ENCODE measurements around the gene DYNC1H1.

The DYNC1H1 gene

GRCh38 chr14:102019006-102019540, 54.7 kb downstream of the DYNC1H1 start:
- Histone ChIP-seq H3K27ac (ENCODE audit: low read depth, low read length) (no peak overlapping the region), H3K4me3 (ENCODE audit: low read depth, low read length) (no peak overlapping the region)

GRCh38 chr14:102020058-102020971, 55.9 kb downstream of the DYNC1H1 start:
- Histone ChIP-seq H3K36me3 (ENCODE audit: control insufficient read depth, insufficient read depth, low read length) (peaks cover 94% of the 10 kb centered on the region), H3K9ac (ENCODE audit: low read depth, low read length) (no peak overlapping the region)

More at GRCh38 chr14:102019006-102019540, 54.7 kb downstream of the DYNC1H1 start:
- Histone ChIP-seq H3K27me3 (ENCODE audit: control insufficient read depth, insufficient read depth, low read length) (no peaks in the 10 kb centered on the region), H3K4me1 (ENCODE audit: control insufficient read depth, insufficient read depth, low read length) (no peaks in the 10 kb centered on the region), H3K9ac (ENCODE audit: low read depth, low read length) (no peak overlapping the region), H3K9me3 (ENCODE audit: control insufficient read depth, insufficient read depth, low read length) (no peaks in the 10 kb centered on the region), H3K36me3 (ENCODE audit: control insufficient read depth, insufficient read depth, low read length) (peaks cover 96% of the 10 kb centered on the region)

GRCh38 chr14:102026934-102027333, 62.6 kb downstream of the DYNC1H1 start:
- Histone ChIP-seq H3K27me3 (ENCODE audit: control insufficient read depth, insufficient read depth, low read length) (no peaks in the 10 kb centered on the region), H3K4me3 (ENCODE audit: low read depth, low read length) (no peak overlapping the region), H3K36me3 (ENCODE audit: control insufficient read depth, insufficient read depth, low read length) (peaks cover 94% of the 10 kb centered on the region), H3K9me3 (ENCODE audit: control insufficient read depth, insufficient read depth, low read length) (no peaks in the 10 kb centered on the region), H3K4me1 (ENCODE audit: control insufficient read depth, insufficient read depth, low read length) (no peaks in the 10 kb centered on the region), H3K9ac (ENCODE audit: low read depth, low read length) (no peak overlapping the region), H3K27ac (ENCODE audit: low read depth, low read length) (no peak overlapping the region)

More at GRCh38 chr14:102020058-102020971, 55.9 kb downstream of the DYNC1H1 start:
- Histone ChIP-seq H3K27ac (ENCODE audit: low read depth, low read length) (no peak overlapping the region), H3K9me3 (ENCODE audit: control insufficient read depth, insufficient read depth, low read length) (no peaks in the 10 kb centered on the region), H3K27me3 (ENCODE audit: control insufficient read depth, insufficient read depth, low read length) (no peaks in the 10 kb centered on the region), H3K4me1 (ENCODE audit: control insufficient read depth, insufficient read depth, low read length) (no peaks in the 10 kb centered on the region), H3K4me3 (ENCODE audit: low read depth, low read length) (no peak overlapping the region)

- Histone ChIP-seq H3K36me3 (ENCODE audit: control insufficient read depth, insufficient read depth, low read length) (peaks cover 95% of the 10 kb centered on the region), H3K27ac (ENCODE audit: low read depth, low read length) (no peak overlapping the region), H3K9me3 (ENCODE audit: control insufficient read depth, insufficient read depth, low read length) (no peaks in the 10 kb centered on the region), H3K4me1 (ENCODE audit: control insufficient read depth, insufficient read depth, low read length) (no peaks in the 10 kb centered on the region), H3K9ac (ENCODE audit: low read depth, low read length) (no peak overlapping the region), H3K4me3 (ENCODE audit: low read depth, low read length) (no peak overlapping the region), H3K27me3 (ENCODE audit: control insufficient read depth, insufficient read depth, low read length) (no peaks in the 10 kb centered on the region)
These were observed 63.6 kb downstream of the DYNC1H1 start for GRCh38 chr14:102027951-102028350.

GRCh38 chr14:102028733-102029132, 64.4 kb downstream of the DYNC1H1 start:
- Histone ChIP-seq H3K9me3 (ENCODE audit: control insufficient read depth, insufficient read depth, low read length) (no peaks in the 10 kb centered on the region), H3K27ac (ENCODE audit: low read depth, low read length) (no peak overlapping the region), H3K27me3 (ENCODE audit: control insufficient read depth, insufficient read depth, low read length) (no peaks in the 10 kb centered on the region), H3K4me1 (ENCODE audit: control insufficient read depth, insufficient read depth, low read length) (no peaks in the 10 kb centered on the region), H3K36me3 (ENCODE audit: control insufficient read depth, insufficient read depth, low read length) (peaks cover 95% of the 10 kb centered on the region), H3K9ac (ENCODE audit: low read depth, low read length) (no peak overlapping the region), H3K4me3 (ENCODE audit: low read depth, low read length) (no peak overlapping the region)

- Histone ChIP-seq H3K27me3 (ENCODE audit: control insufficient read depth, insufficient read depth, low read length) (no peaks in the 10 kb centered on the region), H3K9me3 (ENCODE audit: control insufficient read depth, insufficient read depth, low read length) (no peaks in the 10 kb centered on the region), H3K4me1 (ENCODE audit: control insufficient read depth, insufficient read depth, low read length) (no peaks in the 10 kb centered on the region), H3K9ac (ENCODE audit: low read depth, low read length) (no peak overlapping the region), H3K4me3 (ENCODE audit: low read depth, low read length) (no peak overlapping the region), H3K36me3 (ENCODE audit: control insufficient read depth, insufficient read depth, low read length) (peaks cover 94% of the 10 kb centered on the region), H3K27ac (ENCODE audit: low read depth, low read length) (no peak overlapping the region)
These were observed 65.6 kb downstream of the DYNC1H1 start for GRCh38 chr14:102029956-102030355.

- Histone ChIP-seq H3K27ac (ENCODE audit: low read depth, low read length) (no peak overlapping the region), H3K27me3 (ENCODE audit: control insufficient read depth, insufficient read depth, low read length) (no peaks in the 10 kb centered on the region), H3K4me3 (ENCODE audit: low read depth, low read length) (no peak overlapping the region), H3K4me1 (ENCODE audit: control insufficient read depth, insufficient read depth, low read length) (no peaks in the 10 kb centered on the region), H3K36me3 (ENCODE audit: control insufficient read depth, insufficient read depth, low read length) (peaks cover 95% of the 10 kb centered on the region), H3K9ac (ENCODE audit: low read depth, low read length) (no peak overlapping the region), H3K9me3 (ENCODE audit: control insufficient read depth, insufficient read depth, low read length) (no peaks in the 10 kb centered on the region)
These were observed 68.9 kb downstream of the DYNC1H1 start for GRCh38 chr14:102033241-102033640.

- H3K9me3 ChIP-seq (ENCODE audit: control insufficient read depth, insufficient read depth, low read length) = no peaks in the 10 kb centered on the region
- H3K9ac ChIP-seq (ENCODE audit: low read depth, low read length) = no peak overlapping the region
- H3K27ac ChIP-seq (ENCODE audit: low read depth, low read length) = no peak overlapping the region
- H3K4me3 ChIP-seq (ENCODE audit: low read depth, low read length) = no peak overlapping the region
- H3K27me3 ChIP-seq (ENCODE audit: control insufficient read depth, insufficient read depth, low read length) = no peaks in the 10 kb centered on the region
- no peaks in the 10 kb centered on the region for H3K4me1 ChIP-seq (ENCODE audit: control insufficient read depth, insufficient read depth, low read length)
- H3K36me3 ChIP-seq (ENCODE audit: control insufficient read depth, insufficient read depth, low read length) = peaks cover 95% of the 10 kb centered on the region
These were observed 69.9 kb downstream of the DYNC1H1 start for GRCh38 chr14:102034301-102034700.

GRCh38 chr14:102035914-102036313, 71.5 kb downstream of the DYNC1H1 start:
- H3K27ac ChIP-seq (ENCODE audit: low read depth, low read length) = no peak overlapping the region
- H3K36me3 ChIP-seq (ENCODE audit: control insufficient read depth, insufficient read depth, low read length) = peaks cover 95% of the 10 kb centered on the region
- H3K9me3 ChIP-seq (ENCODE audit: control insufficient read depth, insufficient read depth, low read length) = no peaks in the 10 kb centered on the region
- H3K4me1 ChIP-seq (ENCODE audit: control insufficient read depth, insufficient read depth, low read length) = no peaks in the 10 kb centered on the region
- H3K4me3 ChIP-seq (ENCODE audit: low read depth, low read length) = no peak overlapping the region
- H3K27me3 ChIP-seq (ENCODE audit: control insufficient read depth, insufficient read depth, low read length) = no peaks in the 10 kb centered on the region
- no peak overlapping the region for H3K9ac ChIP-seq (ENCODE audit: low read depth, low read length)

GRCh38 chr14:102037686-102038085, 73.3 kb downstream of the DYNC1H1 start:
- H3K9me3 ChIP-seq (ENCODE audit: control insufficient read depth, insufficient read depth, low read length) = no peaks in the 10 kb centered on the region
- H3K27me3 ChIP-seq (ENCODE audit: control insufficient read depth, insufficient read depth, low read length) = no peaks in the 10 kb centered on the region
- no peak overlapping the region for H3K27ac ChIP-seq (ENCODE audit: low read depth, low read length)
- no peaks in the 10 kb centered on the region for H3K4me1 ChIP-seq (ENCODE audit: control insufficient read depth, insufficient read depth, low read length)
- H3K4me3 ChIP-seq (ENCODE audit: low read depth, low read length) = no peak overlapping the region
- no peak overlapping the region for H3K9ac ChIP-seq (ENCODE audit: low read depth, low read length)
- H3K36me3 ChIP-seq (ENCODE audit: control insufficient read depth, insufficient read depth, low read length) = peaks cover 97% of the 10 kb centered on the region

GRCh38 chr14:102039157-102039556, 74.8 kb downstream of the DYNC1H1 start:
- no peak overlapping the region for H3K27ac ChIP-seq (ENCODE audit: low read depth, low read length)
- H3K36me3 ChIP-seq (ENCODE audit: control insufficient read depth, insufficient read depth, low read length) = peaks cover 96% of the 10 kb centered on the region
- H3K4me3 ChIP-seq (ENCODE audit: low read depth, low read length) = no peak overlapping the region
- H3K27me3 ChIP-seq (ENCODE audit: control insufficient read depth, insufficient read depth, low read length) = no peaks in the 10 kb centered on the region
- H3K4me1 ChIP-seq (ENCODE audit: control insufficient read depth, insufficient read depth, low read length) = no peaks in the 10 kb centered on the region
- H3K9ac ChIP-seq (ENCODE audit: low read depth, low read length) = no peak overlapping the region
- H3K9me3 ChIP-seq (ENCODE audit: control insufficient read depth, insufficient read depth, low read length) = no peaks in the 10 kb centered on the region

Data from HUES48 (cell line).